DND-41 (cell line): ENCODE data around the gene RNASE7.

Experiments
- ATAC-seq: fragments of 200-7000 bp; cut with Tn5 transposase; 3 replicates; pipeline ENCODE4 v1.9.1; 2021; ENCODE audit warnings: low read depth; ENCODE audit not compliant: insufficient read depth
- DNase-seq: peaks from one replicate; pipeline ENCODE4 v3.0.0-alpha.2; 2020
- H2AFZ ChIP-seq: 2 replicates; pipeline ENCODE4 v1.6.0; 2012; ENCODE audit warnings: low read depth, low read length
- H3K27ac ChIP-seq: 2 replicates; pipeline ENCODE4 v1.5.1; 2012; ENCODE audit warnings: low read length, inconsistent platforms
- H3K27me3 ChIP-seq: fragments of 200-600 bp; sonication (generic); 2 replicates; pipeline ENCODE4 v1.6.0; 2012; ENCODE audit warnings: low read length, mild to moderate bottlenecking, inconsistent platforms; ENCODE audit not compliant: insufficient read depth, poor library complexity
- H3K36me3 ChIP-seq: 2 replicates; pipeline ENCODE4 v1.5.1; 2012; ENCODE audit warnings: low read length, inconsistent platforms; ENCODE audit not compliant: insufficient read depth
- H3K4me1 ChIP-seq: 2 replicates; pipeline ENCODE4 v1.5.1; 2012; ENCODE audit warnings: mild to moderate bottlenecking, low read length; ENCODE audit not compliant: insufficient read depth
- H3K4me2 ChIP-seq: 2 replicates; pipeline ENCODE4 v1.6.0; 2012; ENCODE audit warnings: mild to moderate bottlenecking, moderate library complexity, low read length, inconsistent platforms; ENCODE audit not compliant: insufficient read depth
- H3K4me3 ChIP-seq, 2 experiments: fragments of 200-600 bp in 1 of 2; shearing (Covaris generic) in 1 of 2; 2 replicates each; pipeline ENCODE4 v1.5.1; 2012 to 2016; ENCODE audit warnings: inconsistent platforms in 2 of 2, low read length in 2 of 2, mild to moderate bottlenecking in 2 of 2, low read depth in 1 of 2, moderate library complexity in 1 of 2
- H3K79me2 ChIP-seq: 2 replicates; pipeline ENCODE4 v1.6.0; 2012; ENCODE audit warnings: low read length, inconsistent platforms; ENCODE audit not compliant: insufficient read depth
- H3K9ac ChIP-seq: 2 replicates; pipeline ENCODE4 v1.6.0; 2012; ENCODE audit warnings: low read depth, mild to moderate bottlenecking, inconsistent platforms, low read length, moderate library complexity
- H3K9me3 ChIP-seq: 2 replicates; pipeline ENCODE4 v1.5.1; 2012; ENCODE audit warnings: low read length, moderate library complexity, mild to moderate bottlenecking, inconsistent platforms; ENCODE audit not compliant: insufficient read depth, severe bottlenecking
- H4K20me1 ChIP-seq: 2 replicates; pipeline ENCODE4 v1.6.0; 2012; ENCODE audit warnings: low read length; ENCODE audit not compliant: insufficient read depth
- CTCF ChIP-seq: IDR thresholded peaks from 2 replicates; pipeline ENCODE4 v1.5.1; 2012; ENCODE audit warnings: borderline replicate concordance, low read length, moderate library complexity, mild to moderate bottlenecking; ENCODE audit not compliant: poor library complexity, severe bottlenecking; ENCODE audit errors: extremely low read depth
- EZH2 ChIP-seq: IDR thresholded peaks from 3 replicates; pipeline ENCODE4 v1.6.1; 2012; ENCODE audit warnings: borderline replicate concordance, low read depth, mild to moderate bottlenecking, moderate library complexity, low read length, inconsistent platforms; ENCODE audit not compliant: severe bottlenecking

RNASE7 gene

GRCh38 chr14:21061347-21061668, 19.1 kb downstream of the RNASE7 start:
- ATAC-seq, result no peak
- TF ChIP-seq EZH2 (no peak), CTCF (no peak)
- Histone ChIP-seq H3K36me3 (no peaks in the 10 kb centered on the region), H3K27me3 (peaks cover 24% of the 10 kb centered on the region), H3K4me1 (no peaks in the 10 kb centered on the region), H4K20me1 (no peaks in the 10 kb centered on the region), H3K9me3 (no peaks in the 10 kb centered on the region), H3K79me2 (no peaks in the 10 kb centered on the region), H2AFZ (no peak overlapping the region), H3K4me2 (no peak overlapping the region), H3K4me3 (no peak overlapping the region), H3K27ac (no peak overlapping the region), H3K9ac (no peak overlapping the region)
- DNase-seq, result no peak

GRCh38 chr14:21063479-21063878, 21.3 kb downstream of the RNASE7 start:
- DNase-seq (no peak), ATAC-seq (no peak)
- Histone ChIP-seq H3K27ac (no peak overlapping the region), H3K36me3 (no peaks in the 10 kb centered on the region), H3K4me2 (no peak overlapping the region), H3K79me2 (no peaks in the 10 kb centered on the region), H3K27me3 (peaks cover 32% of the 10 kb centered on the region), H3K9ac (no peak overlapping the region), H3K4me3 (no peak overlapping the region), H3K4me1 (no peaks in the 10 kb centered on the region), H4K20me1 (no peaks in the 10 kb centered on the region), H3K9me3 (no peaks in the 10 kb centered on the region), H2AFZ (no peak overlapping the region)
- TF ChIP-seq EZH2 (no peak), CTCF (no peak)

GRCh38 chr14:21066882-21067502, 24.8 kb downstream of the RNASE7 start:
- Histone ChIP-seq H3K4me2 (no peak overlapping the region), H3K9ac (no peak overlapping the region), H3K4me3 (no peak overlapping the region), H3K4me1 (peaks cover 19% of the 10 kb centered on the region), H2AFZ (no peak overlapping the region), H3K79me2 (no peaks in the 10 kb centered on the region), H4K20me1 (peaks cover 18% of the 10 kb centered on the region; the same call in 1 of the 2 replicates), H3K27me3 (peaks cover 56% of the 10 kb centered on the region), H3K9me3 (no peaks in the 10 kb centered on the region), H3K36me3 (no peaks in the 10 kb centered on the region), H3K27ac (no peak overlapping the region)
- DNase-seq, result no peak
- ATAC-seq, result no peak
- TF ChIP-seq CTCF (peak; percentile 54), EZH2 (no peak)
